DND-41 (cell line): ENCODE measurements around the gene DCC.

Experiments
- ATAC-seq: fragments of 200-7000 bp; cut with Tn5 transposase; 3 replicates; pipeline ENCODE4 v1.9.1; 2021; ENCODE audit warnings: low read depth; ENCODE audit not compliant: insufficient read depth
- DNase-seq: peaks from one replicate; pipeline ENCODE4 v3.0.0-alpha.2; 2020
- H2AFZ ChIP-seq: 2 replicates; pipeline ENCODE4 v1.6.0; 2012; ENCODE audit warnings: low read depth, low read length
- H3K27ac ChIP-seq: 2 replicates; pipeline ENCODE4 v1.5.1; 2012; ENCODE audit warnings: low read length, inconsistent platforms
- H3K27me3 ChIP-seq: fragments of 200-600 bp; sonication (generic); 2 replicates; pipeline ENCODE4 v1.6.0; 2012; ENCODE audit warnings: low read length, mild to moderate bottlenecking, inconsistent platforms; ENCODE audit not compliant: insufficient read depth, poor library complexity
- H3K36me3 ChIP-seq: 2 replicates; pipeline ENCODE4 v1.5.1; 2012; ENCODE audit warnings: low read length, inconsistent platforms; ENCODE audit not compliant: insufficient read depth
- H3K4me1 ChIP-seq: 2 replicates; pipeline ENCODE4 v1.5.1; 2012; ENCODE audit warnings: mild to moderate bottlenecking, low read length; ENCODE audit not compliant: insufficient read depth
- H3K4me2 ChIP-seq: 2 replicates; pipeline ENCODE4 v1.6.0; 2012; ENCODE audit warnings: mild to moderate bottlenecking, moderate library complexity, low read length, inconsistent platforms; ENCODE audit not compliant: insufficient read depth
- H3K4me3 ChIP-seq, 2 experiments: fragments of 200-600 bp in 1 of 2; shearing (Covaris generic) in 1 of 2; 2 replicates each; pipeline ENCODE4 v1.5.1; 2012 to 2016; ENCODE audit warnings: inconsistent platforms in 2 of 2, low read length in 2 of 2, mild to moderate bottlenecking in 2 of 2, low read depth in 1 of 2, moderate library complexity in 1 of 2
- H3K79me2 ChIP-seq: 2 replicates; pipeline ENCODE4 v1.6.0; 2012; ENCODE audit warnings: low read length, inconsistent platforms; ENCODE audit not compliant: insufficient read depth
- H3K9ac ChIP-seq: 2 replicates; pipeline ENCODE4 v1.6.0; 2012; ENCODE audit warnings: low read depth, mild to moderate bottlenecking, inconsistent platforms, low read length, moderate library complexity
- H3K9me3 ChIP-seq: 2 replicates; pipeline ENCODE4 v1.5.1; 2012; ENCODE audit warnings: low read length, moderate library complexity, mild to moderate bottlenecking, inconsistent platforms; ENCODE audit not compliant: insufficient read depth, severe bottlenecking
- H4K20me1 ChIP-seq: 2 replicates; pipeline ENCODE4 v1.6.0; 2012; ENCODE audit warnings: low read length; ENCODE audit not compliant: insufficient read depth
- CTCF ChIP-seq: IDR thresholded peaks from 2 replicates; pipeline ENCODE4 v1.5.1; 2012; ENCODE audit warnings: borderline replicate concordance, low read length, moderate library complexity, mild to moderate bottlenecking; ENCODE audit not compliant: poor library complexity, severe bottlenecking; ENCODE audit errors: extremely low read depth
- EZH2 ChIP-seq: IDR thresholded peaks from 3 replicates; pipeline ENCODE4 v1.6.1; 2012; ENCODE audit warnings: borderline replicate concordance, low read depth, mild to moderate bottlenecking, moderate library complexity, low read length, inconsistent platforms; ENCODE audit not compliant: severe bottlenecking

DCC gene

GRCh38 chr18:52995875-52996274 lies 655.9 kb downstream of the DCC start:
- H3K9ac ChIP-seq: no peak overlapping the region
- DNase-seq (no peak), ATAC-seq (no peak)
- no peak overlapping the region for H3K27ac ChIP-seq
- H3K27me3 ChIP-seq: no peaks in the 10 kb centered on the region
- H3K36me3 ChIP-seq: no peaks in the 10 kb centered on the region
- no peak overlapping the region for H2AFZ ChIP-seq
- H3K9me3 ChIP-seq: no peaks in the 10 kb centered on the region
- H3K4me2 ChIP-seq: no peak overlapping the region
- no peaks in the 10 kb centered on the region for H3K79me2 ChIP-seq
- H3K4me3 ChIP-seq: no peak overlapping the region
- H4K20me1 ChIP-seq: no peaks in the 10 kb centered on the region
- H3K4me1 ChIP-seq: no peaks in the 10 kb centered on the region
- TF ChIP-seq EZH2: no peak
- no peak for TF ChIP-seq CTCF

GRCh38 chr18:52999633-53000032 lies 659.6 kb downstream of the DCC start:
- no peak overlapping the region for H2AFZ ChIP-seq
- H3K27ac ChIP-seq: no peak overlapping the region
- no peaks in the 10 kb centered on the region for H3K36me3 ChIP-seq
- no peak overlapping the region for H3K9ac ChIP-seq
- H4K20me1 ChIP-seq: no peaks in the 10 kb centered on the region
- no peak overlapping the region for H3K4me2 ChIP-seq
- H3K27me3 ChIP-seq: no peaks in the 10 kb centered on the region
- no peaks in the 10 kb centered on the region for H3K79me2 ChIP-seq
- H3K4me1 ChIP-seq: no peaks in the 10 kb centered on the region
- no peak overlapping the region for H3K4me3 ChIP-seq
- ATAC-seq: no peak
- no peak for TF ChIP-seq EZH2
- no peak for TF ChIP-seq CTCF
- no peak for DNase-seq
- no peaks in the 10 kb centered on the region for H3K9me3 ChIP-seq

GRCh38 chr18:53004798-53005197 lies 664.8 kb downstream of the DCC start:
- Histone ChIP-seq H3K27ac (no peak overlapping the region), H2AFZ (no peak overlapping the region), H3K9ac (no peak overlapping the region), H3K36me3 (no peaks in the 10 kb centered on the region), H3K4me2 (no peak overlapping the region), H3K9me3 (no peaks in the 10 kb centered on the region), H3K4me1 (no peaks in the 10 kb centered on the region), H3K4me3 (no peak overlapping the region), H3K79me2 (no peaks in the 10 kb centered on the region), H4K20me1 (no peaks in the 10 kb centered on the region), H3K27me3 (no peaks in the 10 kb centered on the region)
- ATAC-seq (no peak), DNase-seq (no peak)
- TF ChIP-seq CTCF: no peak
- no peak for TF ChIP-seq EZH2

- no peaks in the 10 kb centered on the region for H3K27me3 ChIP-seq
- DNase-seq: no peak
- H3K9ac ChIP-seq: no peak overlapping the region
- ATAC-seq: no peak
- H3K4me2 ChIP-seq: no peak overlapping the region
- H3K4me3 ChIP-seq: no peak overlapping the region
- H3K4me1 ChIP-seq: no peaks in the 10 kb centered on the region
- no peaks in the 10 kb centered on the region for H3K79me2 ChIP-seq
- no peak overlapping the region for H3K27ac ChIP-seq
- H4K20me1 ChIP-seq: no peaks in the 10 kb centered on the region
- no peaks in the 10 kb centered on the region for H3K36me3 ChIP-seq
- H3K9me3 ChIP-seq: no peaks in the 10 kb centered on the region
- no peak overlapping the region for H2AFZ ChIP-seq
- TF ChIP-seq EZH2: no peak
- no peak for TF ChIP-seq CTCF
These were observed 678.8 kb downstream of the DCC start for GRCh38 chr18:53018791-53019190.
